GM12878 (cell line): ENCODE measurements around the gene SLC2A5.

Experiments
- CHD1 ChIP-seq: IDR thresholded peaks from 2 replicates; pipeline ENCODE4 v1.6.1; 2012; ENCODE audit warnings: low read depth, low read length, improper control_type of control experiment
- CTCF ChIP-seq, 3 experiments: IDR thresholded peaks in 2 of 3; conservative IDR thresholded peaks in 1 of 3; 2 replicates each; pipeline ENCODE4 v1.5.1; 2011; ENCODE audit warnings: low read depth in 3 of 3, low read length in 3 of 3, mild to moderate bottlenecking in 3 of 3, control low read depth in 2 of 3, moderate library complexity in 2 of 3, inconsistent platforms in 1 of 3, mixed read lengths in 1 of 3; ENCODE audit not compliant: control insufficient read depth in 2 of 3, insufficient read depth in 1 of 3; ENCODE audit errors: extremely low read depth in 1 of 3
- DPF2 ChIP-seq: fragments of 450-650 bp; IDR thresholded peaks from 2 replicates; pipeline ENCODE4 v1.6.1; 2017; ENCODE audit warnings: mild to moderate bottlenecking
- EGR1 ChIP-seq, 2 experiments: IDR thresholded peaks; 1 replicate in 1 of 2; 2 replicates in 1 of 2; pipeline ENCODE4 v1.6.1; 2011 to 2012; ENCODE audit warnings: low read depth in 2 of 2, low read length in 2 of 2, borderline replicate concordance in 1 of 2, mild to moderate bottlenecking in 1 of 2, moderate library complexity in 1 of 2
- JUND ChIP-seq: IDR thresholded peaks from 2 replicates; pipeline ENCODE4 v1.6.1; 2012; ENCODE audit warnings: low read depth, mild to moderate bottlenecking, low read length, improper control_type of control experiment, moderate library complexity
- POLR2AphosphoS5 ChIP-seq: IDR thresholded peaks from 2 replicates; pipeline ENCODE4 v1.6.1; 2011; ENCODE audit warnings: mild to moderate bottlenecking, low read length, inconsistent platforms
- RCOR1 ChIP-seq: conservative IDR thresholded peaks from 2 replicates; pipeline ENCODE4 v1.6.1; 2012; ENCODE audit warnings: low read depth, low read length, improper control_type of control experiment
- RFX5 ChIP-seq: IDR thresholded peaks from 2 replicates; pipeline ENCODE4 v1.6.1; 2011; ENCODE audit warnings: low read depth, low read length, improper control_type of control experiment
- SREBF2 ChIP-seq: IDR thresholded peaks from 2 replicates; pipeline ENCODE4 v1.6.1; 2012; ENCODE audit warnings: mild to moderate bottlenecking, low read length
- TAF1 ChIP-seq: IDR thresholded peaks from 2 replicates; pipeline ENCODE4 v1.6.1; 2011; ENCODE audit warnings: mild to moderate bottlenecking, low read depth, low read length, borderline replicate concordance
- YBX1 ChIP-seq: fragments of 450-650 bp; IDR thresholded peaks from 2 replicates; pipeline ENCODE4 v1.6.1; 2016; ENCODE audit warnings: antibody characterized with exemption

- TF ChIP-seq CTCF (IDR thresholded peaks at IDR 0.05 in 2 of 3, conservative IDR thresholded peaks at IDR 0.05 in 1 of 3; ENCODE audit: control insufficient read depth in 2 of 3, extremely low read depth in 1 of 3, insufficient read depth in 1 of 3, low read depth in 3 of 3, low read length in 3 of 3) = no peak
- TF ChIP-seq EGR1 (IDR thresholded peaks at IDR 0.05; ENCODE audit: borderline replicate concordance in 1 of 2, low read depth in 2 of 2, low read length in 2 of 2) = no peak
- TF ChIP-seq CHD1 = no peak
- TF ChIP-seq TAF1 = no peak
- no peak for TF ChIP-seq DPF2
- no peak for TF ChIP-seq POLR2AphosphoS5
- TF ChIP-seq YBX1 = no peak
- TF ChIP-seq RCOR1 = no peak
- TF ChIP-seq JUND = no peak
- TF ChIP-seq RFX5 = no peak
- TF ChIP-seq SREBF2 = no peak
These were observed 24.1 kb upstream of the SLC2A5 start for GRCh38 chr1:9093581-9093980.
